HG03575 (cell line): ENCODE measurements around the gene DENND4B.

Source experiments
- ATAC-seq: cut with Tn5 transposase; IDR thresholded peaks from one replicate; pipeline ENCODE4 v1.9.1; 2021; ENCODE audit not compliant: unreplicated experiment, insufficient number of reproducible peaks, low FRiP score; ENCODE audit errors: extremely low read depth

Gene DENND4B

GRCh38 chr1:153973525-153973924, 27.0 kb upstream of the DENND4B start:
- ATAC-seq, result no peak

GRCh38 chr1:153973071-153973470, 26.6 kb upstream of the DENND4B start:
- ATAC-seq, result no peak

- no peak for ATAC-seq
Measured at GRCh38 chr1:153970346-153970745, 23.8 kb upstream of the DENND4B start.

- ATAC-seq, result no peak
Measured at GRCh38 chr1:153968972-153969371, 22.5 kb upstream of the DENND4B start.

GRCh38 chr1:153968408-153968807, 21.9 kb upstream of the DENND4B start:
- no peak for ATAC-seq

- ATAC-seq, result no peak
Measured at GRCh38 chr1:153968000-153968363, 21.5 kb upstream of the DENND4B start.

GRCh38 chr1:153967107-153967999, 20.8 kb upstream of the DENND4B start, which contains the start of gene CREB3L4:
Gene CREB3L4 (plus strand): TSS chr1:153967902. CDS start chr1:153968526, 624 bp downstream.
- ATAC-seq, result peak; percentile 57

GRCh38 chr1:153963850-153964331, 17.4 kb upstream of the DENND4B start:
- ATAC-seq, result no peak

- ATAC-seq, result no peak
Measured at GRCh38 chr1:153963030-153963849, 16.7 kb upstream of the DENND4B start, which contains the start of gene SLC39A1. Gene SLC39A1 (minus strand): TSS chr1:153963537. CDS start chr1:153962715, 822 bp downstream.

GRCh38 chr1:153962088-153963029, 15.8 kb upstream of the DENND4B start:
- no peak for ATAC-seq

- no peak for ATAC-seq
Measured at GRCh38 chr1:153961421-153961820, 14.9 kb upstream of the DENND4B start.

- no peak for ATAC-seq
Measured at GRCh38 chr1:153960206-153960605, 13.7 kb upstream of the DENND4B start.

GRCh38 chr1:153959454-153959853, 12.9 kb upstream of the DENND4B start:
- ATAC-seq, result no peak

GRCh38 chr1:153958961-153959260, 12.4 kb upstream of the DENND4B start:
- ATAC-seq, result no peak

GRCh38 chr1:153958111-153958960, 11.8 kb upstream of the DENND4B start, which contains the start of gene CRTC2:
Gene CRTC2 (minus strand): TSS chr1:153958612. CDS start chr1:153958497, 115 bp downstream.
- ATAC-seq, result peak; percentile 46

GRCh38 chr1:153957744-153958110, 11.2 kb upstream of the DENND4B start:
- ATAC-seq, result no peak

- ATAC-seq, result no peak
Measured at GRCh38 chr1:153956997-153957715, 10.6 kb upstream of the DENND4B start.
